Activated T-cell treated with anti-CD3 and anti-CD28 coated beads, Interleukin-2, amount 50 U/mL, for 4 hours (primary cell): ENCODE measurements around the gene DOCK2. TPM values are rescaled to one million over a fixed set of nuclear protein-coding genes. Genes with fewer than 3 reads are reported as not detected.
"Not testable (repeated sequence)": the region's sequence is repeated elsewhere in the genome, so short reads cannot be mapped to it uniquely, and the experiment has no call there.

Experiments
- ATAC-seq, 2 donors: fragments of 200-7000 bp; cut with Tn5 transposase; one replicate each; pipeline ENCODE4 v1.10.0; 2021
- DNase-seq: peaks from one replicate; pipeline ENCODE4 v3.0.0-alpha.2; 2020
- H3K27me3 Mint-ChIP-seq: one replicate; pipeline ENCODE4 v1.8.0; 2021; ENCODE audit warnings: low read depth, mixed read lengths
- H3K36me3 Mint-ChIP-seq: one replicate; pipeline ENCODE4 v1.8.0; 2022; ENCODE audit warnings: mixed read lengths; ENCODE audit not compliant: insufficient read depth
- H3K4me1 Mint-ChIP-seq: one replicate; pipeline ENCODE4 v1.8.0; 2021; ENCODE audit warnings: low read depth, mixed read lengths
- H3K4me3 Mint-ChIP-seq: one replicate; pipeline ENCODE4 v1.8.0; 2021; ENCODE audit warnings: mild to moderate bottlenecking, moderate library complexity, mixed read lengths
- H3K9me3 Mint-ChIP-seq: one replicate; pipeline ENCODE4 v1.8.0; 2021; ENCODE audit warnings: mixed read lengths
- total RNA-seq, 3 donors: library from RNA; stranded (reverse); gene quantifications; one replicate each; pipeline ENCODE4 v1.2.1, GENCODE V29; 2021

The DOCK2 gene
- total RNA-seq, 3 donors from 2014 or later, result 128 to 134 (median 132) TPM

GRCh38 chr5:169801781-169802180, 164.7 kb downstream of the DOCK2 start:
- H3K4me3 Mint-ChIP-seq, result no peak overlapping the region
- ATAC-seq, result no peak

GRCh38 chr5:169803077-169803981, 166.3 kb downstream of the DOCK2 start:
- peaks cover 47% of the 10 kb centered on the region for H3K36me3 Mint-ChIP-seq
- H3K4me3 Mint-ChIP-seq, result no peak overlapping the region
- H3K27me3 Mint-ChIP-seq, result no peaks in the 10 kb centered on the region
- DNase-seq (no peak), ATAC-seq (no peak)
- no peaks in the 10 kb centered on the region for H3K9me3 Mint-ChIP-seq
- H3K4me1 Mint-ChIP-seq, result peaks cover 38% of the 10 kb centered on the region

More at GRCh38 chr5:169801781-169802180, 164.7 kb downstream of the DOCK2 start:
- Mint-ChIP-seq H3K36me3 (peaks cover 53% of the 10 kb centered on the region), H3K9me3 (no peaks in the 10 kb centered on the region), H3K4me1 (peaks cover 42% of the 10 kb centered on the region), H3K27me3 (no peaks in the 10 kb centered on the region)
- DNase-seq, result no peak

- ATAC-seq, result no peak
- H3K4me1 Mint-ChIP-seq, result peaks cover 42% of the 10 kb centered on the region
- no peaks in the 10 kb centered on the region for H3K27me3 Mint-ChIP-seq
- no peak for DNase-seq
- H3K36me3 Mint-ChIP-seq, result peaks cover 46% of the 10 kb centered on the region
- no peak overlapping the region for H3K4me3 Mint-ChIP-seq
- H3K9me3 Mint-ChIP-seq, result no peaks in the 10 kb centered on the region
These were observed 167.8 kb downstream of the DOCK2 start for GRCh38 chr5:169804861-169805260.

- Mint-ChIP-seq H3K4me1 (peaks cover 39% of the 10 kb centered on the region), H3K9me3 (no peaks in the 10 kb centered on the region), H3K27me3 (no peaks in the 10 kb centered on the region), H3K36me3 (peaks cover 44% of the 10 kb centered on the region), H3K4me3 (no peak overlapping the region)
- ATAC-seq, result peak; percentile 88 to 89
- peak; percentile 30 for DNase-seq
These were observed 168.5 kb downstream of the DOCK2 start for GRCh38 chr5:169805527-169805934.

- peak; percentile 57 to 64 for ATAC-seq
- no peak overlapping the region for H3K4me3 Mint-ChIP-seq
- no peaks in the 10 kb centered on the region for H3K9me3 Mint-ChIP-seq
- no peaks in the 10 kb centered on the region for H3K27me3 Mint-ChIP-seq
- no peak for DNase-seq
- peaks cover 37% of the 10 kb centered on the region for H3K4me1 Mint-ChIP-seq
- peaks cover 45% of the 10 kb centered on the region for H3K36me3 Mint-ChIP-seq
These were observed 169.0 kb downstream of the DOCK2 start for GRCh38 chr5:169805937-169806700.

- DNase-seq, result no peak
- Mint-ChIP-seq H3K4me3 (no peak overlapping the region), H3K36me3 (peaks cover 52% of the 10 kb centered on the region), H3K4me1 (peaks cover 30% of the 10 kb centered on the region), H3K9me3 (no peaks in the 10 kb centered on the region), H3K27me3 (no peaks in the 10 kb centered on the region)
- no peak for ATAC-seq
These were observed 171.1 kb downstream of the DOCK2 start for GRCh38 chr5:169808118-169808581.

GRCh38 chr5:169808880-169809279, 171.8 kb downstream of the DOCK2 start:
- not testable (repeated sequence) for H3K27me3 Mint-ChIP-seq, H3K9me3 Mint-ChIP-seq, ATAC-seq, DNase-seq, H3K4me3 Mint-ChIP-seq
- Mint-ChIP-seq H3K4me1 (peaks cover 27% of the 10 kb centered on the region), H3K36me3 (peaks cover 52% of the 10 kb centered on the region)

- DNase-seq (no peak), ATAC-seq (no peak)
- no peak overlapping the region for H3K4me3 Mint-ChIP-seq
- no peaks in the 10 kb centered on the region for H3K9me3 Mint-ChIP-seq
- peaks cover 52% of the 10 kb centered on the region for H3K36me3 Mint-ChIP-seq
- peaks cover 24% of the 10 kb centered on the region for H3K4me1 Mint-ChIP-seq
- H3K27me3 Mint-ChIP-seq, result no peaks in the 10 kb centered on the region
These were observed 172.2 kb downstream of the DOCK2 start for GRCh38 chr5:169809281-169809680.

GRCh38 chr5:169810524-169810923, 173.4 kb downstream of the DOCK2 start:
- ATAC-seq (no peak), DNase-seq (no peak)
- Mint-ChIP-seq H3K9me3 (no peaks in the 10 kb centered on the region), H3K4me1 (peaks cover 12% of the 10 kb centered on the region), H3K27me3 (no peaks in the 10 kb centered on the region), H3K36me3 (peaks cover 45% of the 10 kb centered on the region), H3K4me3 (no peak overlapping the region)

GRCh38 chr5:169811023-169811422, 173.9 kb downstream of the DOCK2 start:
- Mint-ChIP-seq H3K4me1 (peaks cover 7% of the 10 kb centered on the region), H3K9me3 (no peaks in the 10 kb centered on the region), H3K4me3 (no peak overlapping the region), H3K27me3 (no peaks in the 10 kb centered on the region), H3K36me3 (peaks cover 47% of the 10 kb centered on the region)
- ATAC-seq, result no peak
- no peak for DNase-seq

GRCh38 chr5:169811680-169812079, 174.6 kb downstream of the DOCK2 start:
- DNase-seq (no peak), ATAC-seq (no peak)
- H3K9me3 Mint-ChIP-seq, result no peaks in the 10 kb centered on the region
- peaks cover 48% of the 10 kb centered on the region for H3K36me3 Mint-ChIP-seq
- H3K27me3 Mint-ChIP-seq, result no peaks in the 10 kb centered on the region
- H3K4me1 Mint-ChIP-seq, result peaks cover 3% of the 10 kb centered on the region
- H3K4me3 Mint-ChIP-seq, result no peak overlapping the region

- Mint-ChIP-seq H3K36me3 (peaks cover 57% of the 10 kb centered on the region), H3K27me3 (no peaks in the 10 kb centered on the region), H3K4me1 (peaks cover 3% of the 10 kb centered on the region), H3K9me3 (no peaks in the 10 kb centered on the region), H3K4me3 (no peak overlapping the region)
- no peak for DNase-seq
- ATAC-seq, result no peak
These were observed 175.7 kb downstream of the DOCK2 start for GRCh38 chr5:169812786-169813185.

GRCh38 chr5:169814045-169814444, 177.0 kb downstream of the DOCK2 start:
- Mint-ChIP-seq H3K36me3 (peaks cover 65% of the 10 kb centered on the region), H3K27me3 (no peaks in the 10 kb centered on the region), H3K9me3 (no peaks in the 10 kb centered on the region), H3K4me3 (no peak overlapping the region), H3K4me1 (peaks cover 3% of the 10 kb centered on the region)
- DNase-seq (no peak), ATAC-seq (no peak)

GRCh38 chr5:169814522-169814921, 177.4 kb downstream of the DOCK2 start:
- H3K27me3 Mint-ChIP-seq, result no peaks in the 10 kb centered on the region
- no peak for DNase-seq
- H3K4me1 Mint-ChIP-seq, result peaks cover 1% of the 10 kb centered on the region
- H3K36me3 Mint-ChIP-seq, result peaks cover 64% of the 10 kb centered on the region
- no peak overlapping the region for H3K4me3 Mint-ChIP-seq
- H3K9me3 Mint-ChIP-seq, result no peaks in the 10 kb centered on the region
- no peak for ATAC-seq
